GM12891 (cell line): ENCODE data around the gene RELT.

Source experiments
- DNase-seq: peaks from one replicate; pipeline ENCODE4 v3.0.0; 2011; ENCODE audit warnings: low spot score; ENCODE audit not compliant: insufficient read length
- FAIRE-seq: peaks from 2 replicates; lab custom pipeline; 2011; peaks lifted over from hg19 to GRCh38; lab: Jason Lieb, UNC
- PAX5 ChIP-seq: IDR thresholded peaks from 2 replicates; pipeline ENCODE4 v1.6.1; 2011; ENCODE audit warnings: low read length, moderate library complexity, mild to moderate bottlenecking; ENCODE audit not compliant: insufficient read depth, severe bottlenecking
- POLR2A ChIP-seq: IDR thresholded peaks from 2 replicates; pipeline ENCODE4 v1.6.1; 2011; ENCODE audit warnings: low read depth, low read length, control low read depth
- POLR2AphosphoS5 ChIP-seq: IDR thresholded peaks from 2 replicates; pipeline ENCODE4 v1.6.1; 2011; ENCODE audit warnings: low read depth, low read length, control low read depth
- POU2F2 ChIP-seq: IDR thresholded peaks from 2 replicates; pipeline ENCODE4 v1.6.1; 2011; ENCODE audit warnings: low read depth, mild to moderate bottlenecking, control low read depth, low read length, moderate library complexity
- SPI1 ChIP-seq: IDR thresholded peaks from 2 replicates; pipeline ENCODE4 v1.6.1; 2011; ENCODE audit warnings: low read depth, low read length, control low read depth
- TAF1 ChIP-seq: IDR thresholded peaks from 2 replicates; pipeline ENCODE4 v1.6.1; 2011; ENCODE audit warnings: low read depth, low read length, control low read depth

Gene RELT

DNA sequence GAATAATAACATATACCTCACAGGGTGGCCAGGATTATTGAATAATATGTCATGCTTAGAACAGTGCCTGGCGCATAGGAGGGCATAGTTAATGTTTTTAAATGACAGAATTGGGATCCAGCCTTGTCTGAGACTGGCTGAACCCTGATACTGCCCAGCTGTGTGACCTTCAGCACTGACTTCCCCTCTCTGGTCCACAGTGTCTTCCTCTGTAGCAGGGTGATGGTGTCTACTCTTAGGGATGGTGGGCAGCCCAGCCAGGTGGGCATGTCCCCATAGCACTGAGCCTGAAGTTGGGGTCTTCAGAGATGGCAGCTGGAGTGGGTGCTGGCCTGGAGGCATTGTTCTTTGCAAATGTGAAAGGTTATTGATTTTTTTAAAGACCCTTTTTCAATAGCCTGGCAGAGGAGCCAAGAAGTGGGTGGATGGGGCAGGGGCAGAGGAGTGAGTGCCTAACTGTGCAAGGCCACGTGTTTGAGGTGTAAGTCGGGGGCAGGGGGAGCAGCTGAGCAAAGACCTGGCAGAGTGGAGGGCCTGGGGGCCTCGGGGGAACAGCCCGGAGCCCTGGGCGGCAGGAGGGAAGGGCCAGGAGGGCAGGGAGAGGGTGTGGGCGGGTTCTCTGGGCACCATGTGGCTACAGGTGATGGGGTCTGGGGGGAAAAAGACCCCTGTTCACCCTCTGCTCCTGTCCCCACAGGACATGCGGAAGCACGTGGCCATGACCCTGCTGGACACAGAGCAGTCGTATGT is 29.8 kb upstream of the RELT start:
- TF ChIP-seq POLR2AphosphoS5 (no peak), SPI1 (no peak), PAX5 (no peak), POLR2A (no peak), TAF1 (no peak), POU2F2 (no peak)
- DNase-seq (no peak), FAIRE-seq (no peak)

DNA sequence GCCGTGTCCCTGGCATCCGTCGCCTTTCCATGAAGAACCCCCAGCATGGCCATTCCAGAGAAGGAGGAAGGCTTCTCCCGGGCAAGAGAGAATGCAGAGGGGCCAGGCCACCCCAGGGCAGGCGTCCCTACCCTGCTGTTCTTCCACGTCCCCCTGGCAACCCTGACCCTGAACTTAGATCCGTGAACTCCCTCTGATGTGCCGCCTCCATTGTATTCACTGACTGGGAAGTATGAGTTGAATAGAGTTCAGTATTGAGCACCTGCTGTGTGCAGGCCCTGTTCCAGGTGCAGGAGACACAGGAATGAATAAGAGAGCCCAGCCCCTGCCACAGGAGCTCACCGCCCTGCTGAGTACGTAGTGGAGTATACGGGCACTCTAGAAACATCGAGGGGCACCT is 29.1 kb upstream of the RELT start:
- no peak for DNase-seq
- TF ChIP-seq PAX5 (no peak), TAF1 (no peak), POLR2AphosphoS5 (no peak), POU2F2 (no peak), SPI1 (no peak), POLR2A (no peak)
- FAIRE-seq, result no peak

DNA sequence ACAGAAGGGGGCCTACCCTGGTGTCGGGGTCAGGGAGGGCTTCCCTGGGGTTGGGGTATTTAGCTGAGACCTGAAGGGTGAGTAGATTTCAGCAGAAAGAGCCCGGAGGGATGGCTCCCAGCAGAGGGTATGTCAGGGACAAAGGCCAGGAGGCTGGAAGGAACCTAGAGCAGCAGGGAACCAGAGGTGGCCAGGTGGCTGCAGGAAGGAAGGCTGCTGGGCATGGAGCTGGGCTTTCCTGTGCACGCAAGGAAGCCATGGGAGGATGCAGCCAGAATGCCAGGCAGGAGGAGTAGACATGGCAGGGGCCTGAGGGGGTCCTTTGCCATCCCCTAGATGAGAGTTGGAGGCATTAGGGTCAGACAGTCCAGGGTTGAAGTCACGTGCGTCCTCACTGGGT is 27.4 kb upstream of the RELT start:
- FAIRE-seq (no peak), DNase-seq (no peak)
- TF ChIP-seq TAF1 (no peak), SPI1 (no peak), POLR2AphosphoS5 (no peak), POU2F2 (no peak), PAX5 (no peak), POLR2A (no peak)

DNA sequence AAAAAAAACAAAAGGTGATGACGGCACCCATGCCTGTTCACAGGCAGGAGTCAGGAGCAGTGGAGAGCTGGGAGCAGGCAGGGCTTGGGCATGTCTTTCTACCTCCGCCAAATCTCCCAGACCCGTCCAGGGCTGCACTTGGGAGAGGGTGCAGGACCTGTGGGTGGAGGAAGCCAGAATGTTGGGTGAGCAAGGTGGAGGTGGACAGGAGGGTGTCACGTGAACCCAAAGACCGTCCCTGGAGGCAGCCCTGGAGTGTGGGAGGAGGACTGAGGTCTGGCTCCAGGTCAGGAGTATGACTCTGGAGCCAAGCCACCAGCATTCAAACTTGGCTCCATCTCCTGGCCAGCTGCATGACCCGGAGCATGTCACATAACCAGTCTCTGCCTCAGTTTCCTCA is 26.6 kb upstream of the RELT start:
- TF ChIP-seq POU2F2 (no peak), POLR2A (no peak), SPI1 (no peak), PAX5 (no peak), TAF1 (no peak), POLR2AphosphoS5 (no peak)
- no peak for FAIRE-seq
- DNase-seq, result no peak

DNA sequence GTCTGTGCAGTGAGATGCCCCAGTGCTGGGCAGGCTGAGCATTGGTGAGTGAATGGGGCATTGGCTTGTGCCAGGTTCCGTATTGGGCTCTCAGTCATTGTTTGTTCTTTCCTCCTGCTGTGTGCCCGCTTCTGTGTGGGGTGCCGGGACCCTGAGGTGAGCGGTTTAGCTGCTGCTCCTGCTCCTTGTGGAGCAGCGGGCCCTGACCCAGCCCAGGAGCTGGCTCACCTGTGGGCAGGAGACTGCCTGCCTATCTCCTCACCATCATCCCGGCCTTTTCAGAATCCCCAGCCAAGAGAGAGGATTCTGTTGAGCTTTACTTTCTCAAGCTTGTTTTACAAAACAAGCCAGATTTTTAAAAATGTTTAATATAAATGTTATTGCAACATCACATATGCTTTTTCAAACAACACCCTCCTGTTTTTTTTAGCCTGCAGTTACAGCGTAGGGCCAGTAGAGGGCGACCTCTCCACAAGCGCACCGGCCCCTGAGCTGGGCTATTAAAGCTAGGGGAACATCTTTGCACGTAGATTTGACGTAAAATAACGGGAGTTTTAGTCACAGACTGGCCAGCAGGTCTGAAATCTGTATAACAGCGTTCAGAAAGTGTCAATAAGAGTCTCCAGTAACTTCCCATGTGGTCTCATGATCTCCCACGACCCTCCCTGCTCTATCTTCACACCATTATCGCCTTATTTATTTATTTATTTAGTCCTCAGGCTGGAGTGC is 25.1 kb upstream of the RELT start:
- DNase-seq (peak; percentile 82), FAIRE-seq (peak; percentile 85)
- TF ChIP-seq POLR2AphosphoS5, result no peak
- no peak for TF ChIP-seq PAX5
- no peak for TF ChIP-seq SPI1
- TF ChIP-seq POLR2A, result no peak
- TF ChIP-seq TAF1, result no peak
- TF ChIP-seq POU2F2, result no peak

DNA sequence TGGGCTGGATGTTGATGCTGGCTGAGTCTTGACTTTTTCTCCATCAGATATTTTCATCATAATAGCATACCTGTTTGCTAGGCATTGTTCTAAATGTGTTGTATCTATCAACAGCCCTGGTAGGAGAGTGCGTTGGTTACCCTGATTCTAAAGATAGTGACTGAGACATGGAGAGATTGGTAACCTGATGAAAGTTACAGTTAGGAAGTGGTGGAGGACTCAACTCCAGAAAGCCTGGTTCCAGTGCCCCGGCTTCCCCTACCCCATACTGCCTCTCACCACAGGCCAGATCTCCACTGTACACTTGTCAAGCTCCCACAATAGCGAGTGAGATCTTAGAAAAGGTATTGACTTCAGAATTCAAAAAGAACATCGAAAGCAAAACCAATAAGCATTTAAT is 22.8 kb upstream of the RELT start:
- TF ChIP-seq POLR2AphosphoS5 (no peak), POU2F2 (no peak), SPI1 (no peak), PAX5 (no peak), TAF1 (no peak), POLR2A (no peak)
- DNase-seq (no peak), FAIRE-seq (no peak)

DNA sequence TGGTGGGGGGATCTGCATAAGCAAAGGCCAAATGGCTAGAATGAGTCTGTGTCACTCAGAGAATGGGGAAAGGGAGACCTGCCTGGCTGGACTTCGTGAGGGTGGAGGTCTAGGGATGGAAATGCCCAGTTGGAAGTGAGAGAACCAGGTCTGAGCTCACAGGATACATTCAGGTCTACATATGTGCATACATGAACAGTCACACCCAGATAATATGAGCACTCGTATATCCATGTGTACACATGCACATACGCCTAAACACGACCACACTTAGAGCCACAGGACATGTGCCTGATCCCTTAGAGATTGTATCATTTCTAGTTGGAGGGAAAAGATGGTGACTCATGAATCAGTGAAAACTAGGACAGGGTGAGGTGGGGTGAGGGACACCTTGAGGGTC is 21.1 kb upstream of the RELT start:
- FAIRE-seq (no peak), DNase-seq (no peak)
- no peak for TF ChIP-seq TAF1
- TF ChIP-seq POU2F2, result no peak
- no peak for TF ChIP-seq PAX5
- TF ChIP-seq POLR2AphosphoS5, result no peak
- no peak for TF ChIP-seq POLR2A
- TF ChIP-seq SPI1, result no peak

DNA sequence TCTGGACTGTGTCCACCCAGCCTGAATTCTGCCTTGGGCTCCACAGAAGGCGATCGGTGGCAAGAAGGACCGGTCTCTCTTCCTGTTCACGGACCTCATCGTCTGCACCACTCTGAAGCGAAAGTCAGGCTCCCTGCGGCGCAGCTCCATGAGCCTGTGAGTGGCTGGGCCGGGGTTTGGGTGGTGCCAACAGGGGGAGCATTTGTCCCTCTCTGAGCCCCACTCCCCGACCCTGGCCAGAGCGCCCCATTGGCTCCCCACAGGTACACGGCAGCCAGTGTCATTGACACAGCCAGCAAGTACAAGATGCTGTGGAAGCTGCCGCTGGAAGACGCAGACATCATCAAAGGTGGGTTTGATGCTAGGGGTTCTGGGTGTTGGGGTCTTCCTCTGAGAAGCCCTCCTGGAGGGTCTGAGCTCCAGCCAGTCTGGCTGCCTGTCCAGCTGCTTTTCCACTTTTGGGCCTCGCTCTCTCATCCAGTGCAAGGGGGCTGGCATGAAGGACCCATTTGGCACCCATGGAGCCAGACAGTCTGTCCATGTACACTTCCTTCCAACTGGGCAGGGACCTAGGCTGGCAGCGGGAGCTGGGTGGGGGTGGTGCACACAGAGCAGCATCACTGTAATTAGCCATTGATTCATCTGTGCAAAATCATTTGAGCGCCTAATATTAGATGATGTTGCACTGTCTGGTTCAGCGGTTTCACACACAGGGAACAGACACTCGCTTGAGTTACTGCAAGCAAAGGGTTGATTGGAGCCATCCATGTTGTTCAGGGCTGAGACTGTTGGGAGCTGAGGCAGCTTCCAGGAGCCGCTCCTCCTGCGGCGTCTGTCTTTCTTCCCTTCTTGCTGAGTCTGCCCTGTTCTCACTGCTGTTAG is 19.0 kb upstream of the RELT start:
- FAIRE-seq (no peak), DNase-seq (no peak)
- TF ChIP-seq PAX5 (no peak), TAF1 (no peak), SPI1 (no peak), POLR2AphosphoS5 (no peak), POU2F2 (no peak), POLR2A (no peak)

DNA sequence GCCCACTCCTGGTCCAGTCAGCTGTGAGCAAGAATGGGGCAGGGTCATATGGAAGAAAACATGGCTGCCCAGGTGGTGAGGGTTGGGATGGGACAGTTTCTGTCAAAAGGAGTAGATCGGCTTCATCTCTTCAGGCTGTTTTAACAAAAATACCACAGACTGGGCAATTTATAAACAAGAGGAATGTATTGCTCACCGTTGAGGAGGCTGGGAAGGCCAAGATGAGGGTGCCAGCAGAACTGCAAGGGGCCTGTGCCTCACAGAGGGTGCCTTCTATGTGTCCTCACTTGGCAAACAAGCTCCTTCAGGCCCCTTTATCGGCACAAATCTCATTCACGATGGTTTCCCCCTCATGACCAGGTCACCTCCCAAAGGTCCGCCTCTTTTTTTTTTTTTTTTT is 18.1 kb upstream of the RELT start:
- TF ChIP-seq POLR2A (no peak), POLR2AphosphoS5 (no peak), SPI1 (no peak), PAX5 (no peak), POU2F2 (no peak), TAF1 (no peak)
- no peak for FAIRE-seq
- DNase-seq, result no peak
